HG03558 (cell line): Measurements from ENCODE around the gene PXMP4.
"Not testable (repeated sequence)": the region's sequence is repeated elsewhere in the genome, so short reads cannot be mapped to it uniquely, and the experiment has no call there.

ENCODE experiments used
- ATAC-seq: cut with Tn5 transposase; IDR thresholded peaks from one replicate; pipeline ENCODE4 v1.9.1; 2021; ENCODE audit warnings: moderate number of reproducible peaks; ENCODE audit not compliant: unreplicated experiment; ENCODE audit errors: extremely low read depth

The PXMP4 gene

DNA sequence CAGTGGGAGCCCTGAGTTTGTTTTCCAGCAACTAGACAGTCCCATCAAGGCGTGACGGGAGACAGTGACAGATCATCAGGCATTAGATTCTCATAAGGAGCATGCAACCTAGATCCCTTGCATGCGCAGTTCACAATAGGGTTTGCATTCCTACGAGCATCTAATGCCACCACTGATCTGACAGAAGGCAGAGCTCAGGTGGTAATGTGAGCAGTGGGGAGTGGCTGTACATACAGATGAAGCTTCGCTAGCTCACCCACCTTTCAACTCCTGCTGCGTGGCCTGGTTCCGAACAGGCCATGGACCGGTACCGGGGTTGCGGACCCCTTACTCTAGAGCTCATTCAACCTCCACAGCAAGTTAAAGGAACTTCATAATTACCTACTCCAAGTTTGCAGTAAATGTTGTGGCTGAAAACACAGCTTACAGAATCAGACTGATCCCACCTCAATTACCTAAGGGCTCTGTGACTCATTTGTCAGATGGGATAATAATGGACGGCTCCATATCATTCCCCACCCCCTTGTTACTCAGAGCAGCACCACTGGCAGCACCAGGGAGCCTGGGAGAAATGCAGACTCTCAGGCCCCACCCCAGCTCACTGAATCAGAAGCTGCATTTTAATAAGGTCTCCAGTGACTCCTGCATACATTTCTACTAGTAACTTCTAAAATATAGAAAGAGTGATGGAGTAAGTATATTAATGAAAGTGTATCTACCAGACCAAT, 15.7 kb downstream of the PXMP4 start:
- no peak for ATAC-seq

DNA sequence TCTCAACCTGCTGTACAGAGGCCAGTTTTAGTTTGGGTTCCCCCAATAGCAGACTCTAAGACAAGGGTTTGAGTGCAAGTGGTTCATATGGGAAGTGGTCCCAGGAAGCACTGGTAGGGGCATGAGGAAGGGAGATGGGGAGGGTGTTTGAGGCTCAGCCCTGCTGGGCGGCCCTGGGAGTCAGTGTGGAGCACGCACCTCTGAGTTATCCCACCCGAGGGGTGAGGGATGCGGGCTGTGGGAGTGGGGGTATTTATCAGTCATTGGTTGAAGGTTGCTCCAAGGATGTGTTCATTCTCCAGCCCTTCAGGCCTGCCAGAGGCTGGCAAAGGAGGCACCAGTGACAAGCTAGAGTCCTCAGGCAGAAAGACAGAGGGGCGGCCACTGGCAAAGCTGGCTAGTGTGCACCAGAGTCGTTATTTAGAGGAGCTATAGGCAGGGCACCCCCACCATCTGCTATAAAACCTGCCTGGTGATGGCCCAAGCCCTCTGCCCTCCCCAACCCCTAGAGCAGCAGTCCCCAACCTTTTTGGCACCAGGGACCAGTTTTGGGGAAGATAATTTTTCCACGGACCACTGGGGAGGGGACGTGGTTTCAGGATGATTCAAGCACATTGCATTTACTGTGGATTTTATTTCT, 16.5 kb downstream of the PXMP4 start:
- no peak for ATAC-seq

DNA sequence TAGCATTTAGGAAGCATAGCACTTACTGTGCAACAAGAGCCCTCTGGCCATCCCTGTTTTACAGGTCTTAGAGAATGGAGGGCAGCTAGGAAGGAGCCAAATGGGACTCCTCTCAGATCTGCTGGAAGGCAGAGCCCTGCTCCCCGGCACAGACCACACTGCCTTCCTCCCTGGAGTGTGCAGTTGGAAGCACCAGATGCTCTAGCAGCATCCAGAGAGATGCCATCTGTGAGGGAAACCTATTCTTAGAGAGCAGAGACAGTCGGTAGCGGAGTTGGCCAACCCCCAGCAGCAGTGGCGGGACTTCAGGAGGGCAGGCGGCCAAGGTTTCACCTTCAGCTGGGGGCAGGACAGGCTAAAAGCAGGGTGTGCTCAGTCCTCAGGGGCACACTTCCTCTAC, 17.2 kb downstream of the PXMP4 start:
- ATAC-seq = no peak

DNA sequence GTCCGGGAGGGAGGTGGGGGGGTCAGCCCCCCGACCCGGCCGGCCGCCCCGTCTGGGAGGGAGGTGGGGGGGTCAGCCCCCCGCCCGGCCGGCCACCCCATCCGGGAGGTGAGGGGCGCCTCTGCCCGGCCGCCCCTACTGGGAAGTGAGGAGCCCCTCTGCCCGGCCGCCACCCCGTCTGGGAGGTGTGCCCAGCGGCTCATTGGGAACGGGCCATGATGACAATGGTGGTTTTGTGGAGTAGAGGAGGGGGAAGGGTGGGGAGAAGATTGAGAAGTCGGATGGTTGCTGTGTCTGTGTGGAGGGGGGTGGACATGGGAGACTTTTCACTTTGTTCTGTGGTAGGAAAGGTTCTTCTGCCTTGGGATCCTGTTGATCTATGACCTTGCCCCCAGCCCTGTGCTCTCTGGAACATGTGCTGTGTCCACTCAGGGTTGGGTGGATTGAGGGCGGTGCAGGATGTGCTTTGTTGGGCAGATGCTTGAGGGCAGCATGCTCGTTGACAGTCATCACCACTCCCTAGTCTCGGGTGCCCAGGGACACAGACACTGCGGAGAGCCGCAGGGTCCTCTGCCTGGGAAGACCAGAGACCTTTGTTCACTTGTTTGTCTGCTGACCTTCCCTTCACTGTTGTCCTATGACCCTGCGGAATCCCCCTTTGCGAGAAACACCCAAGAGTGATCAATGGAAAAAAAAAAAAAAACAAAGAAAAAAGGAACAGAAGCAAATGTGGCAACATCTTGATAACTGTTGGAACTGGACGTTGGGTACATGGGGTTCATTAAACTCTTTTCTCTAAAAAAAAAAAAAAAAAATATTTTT, 18.3 kb downstream of the PXMP4 start:
- ATAC-seq = no peak

DNA sequence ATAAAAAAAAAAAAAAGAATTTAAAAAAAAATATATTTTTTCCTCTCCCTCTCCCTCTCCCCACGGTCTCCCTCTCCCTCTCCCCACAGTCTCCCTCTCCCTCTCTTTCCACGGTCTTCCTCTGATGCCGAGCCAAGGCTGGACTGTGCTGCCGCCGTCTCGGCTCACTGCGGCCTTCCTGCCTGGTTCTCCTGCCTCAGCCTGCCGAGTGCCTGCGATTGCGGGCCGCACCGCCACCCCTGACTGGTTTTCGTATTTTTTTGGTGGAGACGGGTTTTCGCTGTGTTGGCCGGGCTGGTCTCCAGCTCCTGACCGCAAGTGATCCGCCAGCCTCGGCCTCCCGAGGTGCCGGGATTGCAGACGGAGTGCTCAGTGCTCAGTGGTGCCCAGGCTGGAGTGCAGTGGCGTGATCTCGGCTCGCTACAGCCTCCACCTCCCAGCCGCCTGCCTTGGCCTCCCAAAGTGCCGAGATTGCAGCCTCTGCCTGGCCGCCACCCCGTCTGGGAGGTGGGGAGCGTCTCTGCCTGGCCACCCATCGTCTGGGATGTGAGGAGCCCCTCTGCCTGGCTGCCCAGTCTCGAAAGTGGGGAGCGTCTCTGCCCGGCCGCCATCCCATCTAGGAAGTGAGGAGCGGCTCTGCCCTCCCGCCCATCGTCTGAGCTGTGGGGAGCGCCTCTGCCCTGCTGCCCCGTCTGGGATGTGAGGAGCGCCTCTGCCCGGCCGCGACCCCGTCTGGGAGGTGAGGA, 19.2 kb downstream of the PXMP4 start:
- not testable (repeated sequence) for ATAC-seq

DNA sequence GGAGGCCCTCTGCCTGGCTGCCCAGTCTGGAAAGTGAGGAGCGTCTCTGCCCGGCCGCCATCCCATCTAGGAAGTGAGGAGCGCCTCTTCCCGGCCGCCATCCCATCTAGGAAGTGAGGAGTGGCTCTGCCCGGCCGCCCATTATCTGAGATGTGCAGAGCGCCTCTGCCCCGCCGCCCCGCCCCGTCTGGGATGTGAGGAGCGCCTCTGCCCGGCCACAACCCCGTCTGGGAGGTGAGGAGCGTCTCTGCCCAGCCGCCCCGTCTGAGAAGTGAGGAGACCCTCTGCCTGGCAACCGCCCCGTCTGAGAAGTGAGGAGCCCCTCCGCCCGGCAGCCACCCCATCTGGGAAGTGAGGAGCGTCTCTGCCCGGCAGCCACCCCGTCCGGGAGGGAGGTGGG, 21.1 kb downstream of the PXMP4 start:
- not testable (repeated sequence) for ATAC-seq

DNA sequence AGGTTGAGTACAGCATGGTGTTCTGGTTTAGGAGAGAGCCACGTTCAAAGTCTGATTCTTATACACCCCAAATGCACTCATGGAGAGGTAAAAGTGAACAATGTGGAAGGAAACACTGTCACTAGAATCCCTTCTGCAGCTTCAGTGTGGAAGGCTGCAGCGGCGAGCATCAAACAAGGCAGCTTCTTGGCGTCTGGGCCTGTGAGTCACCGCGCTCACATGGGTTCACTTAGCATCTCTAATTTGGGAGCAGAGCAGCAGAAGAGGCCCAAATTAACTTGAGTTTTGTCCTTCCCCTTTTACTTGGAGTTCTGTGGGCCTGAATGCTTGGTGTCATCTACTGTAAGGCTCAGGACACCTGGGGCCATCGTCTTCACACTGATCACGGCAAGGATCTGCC, 23.0 kb downstream of the PXMP4 start:
- no peak for ATAC-seq

DNA sequence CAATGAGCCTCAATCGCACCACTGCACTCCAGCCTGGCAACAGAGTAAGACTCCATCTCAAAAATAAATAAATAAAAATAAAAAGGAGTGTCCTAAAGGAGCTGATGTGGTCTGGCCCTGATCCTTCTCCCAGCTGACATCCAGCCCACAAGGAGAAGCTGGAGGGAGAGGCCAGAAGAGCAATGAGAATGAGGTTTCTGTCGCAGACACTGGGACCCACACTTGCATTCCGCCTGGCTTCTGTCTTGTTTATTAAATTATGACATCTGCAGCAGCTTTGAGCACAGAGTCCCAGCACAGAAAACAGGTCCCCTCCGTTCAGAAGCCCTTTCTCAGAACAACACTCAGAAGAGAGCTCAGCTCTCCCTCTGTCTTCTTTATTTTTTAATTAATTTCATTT, 23.7 kb downstream of the PXMP4 start:
- ATAC-seq = no peak

DNA sequence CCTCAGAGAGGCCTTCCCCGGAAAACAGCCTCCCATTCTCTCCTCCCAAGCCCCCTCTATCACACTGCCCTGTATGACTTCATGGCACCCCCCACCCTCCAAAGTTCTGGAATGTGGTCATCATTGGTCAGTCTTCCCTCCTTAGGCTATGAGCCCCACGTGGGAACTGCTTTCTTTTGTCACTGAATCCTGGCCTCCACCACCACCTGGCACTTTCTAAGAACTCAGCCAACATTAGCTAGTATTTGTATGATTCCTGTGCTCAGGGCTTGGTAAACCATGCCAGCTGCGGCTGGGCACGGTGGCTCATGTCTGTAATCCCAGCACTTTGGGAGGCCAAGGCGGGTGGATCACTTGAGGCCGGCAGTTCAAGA, 25.5 kb downstream of the PXMP4 start:
- ATAC-seq = no peak

DNA sequence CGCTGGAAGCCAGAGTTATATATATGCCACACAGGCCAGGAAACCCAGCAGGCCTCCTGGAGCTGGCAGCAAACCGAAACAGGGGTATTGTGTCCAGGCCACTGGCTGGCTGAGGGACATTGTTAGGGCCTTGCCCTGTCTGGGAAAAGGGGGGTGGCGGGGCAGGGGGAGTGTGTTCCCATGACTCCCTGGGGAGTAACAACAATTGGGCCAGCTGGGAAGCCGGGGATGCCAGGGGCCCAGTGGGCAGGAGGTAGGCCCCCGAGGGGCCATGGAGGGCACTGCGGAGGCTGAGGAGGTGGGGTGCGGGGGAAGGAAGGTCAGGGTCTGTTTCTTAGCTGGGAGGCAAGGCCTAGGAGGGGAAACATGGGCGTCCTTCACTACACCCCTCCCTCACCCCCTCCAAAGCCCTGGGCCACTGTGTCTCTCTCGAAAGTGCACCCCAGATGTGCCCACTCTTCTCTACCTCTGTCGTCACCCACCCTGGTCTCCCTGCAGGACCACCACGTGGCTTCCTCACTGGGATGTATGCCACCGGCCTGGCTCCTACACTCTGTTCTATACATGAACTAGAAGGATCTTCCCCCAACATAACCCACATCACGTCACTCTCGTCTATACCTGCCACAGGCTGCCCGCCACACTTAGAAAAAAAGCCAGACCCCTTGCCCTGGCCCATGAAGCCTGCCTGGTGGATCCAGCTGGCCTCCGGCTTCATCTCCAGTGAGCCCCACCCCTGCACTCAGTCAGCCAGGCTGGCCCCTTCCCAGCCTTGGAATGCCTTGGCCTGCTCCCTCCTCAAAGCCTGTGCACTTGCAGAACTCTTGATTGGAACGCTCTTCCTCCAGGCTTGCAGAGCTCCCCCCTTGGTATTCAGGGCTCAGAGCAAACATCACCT, 26.1 kb downstream of the PXMP4 start:
- ATAC-seq = no peak

DNA sequence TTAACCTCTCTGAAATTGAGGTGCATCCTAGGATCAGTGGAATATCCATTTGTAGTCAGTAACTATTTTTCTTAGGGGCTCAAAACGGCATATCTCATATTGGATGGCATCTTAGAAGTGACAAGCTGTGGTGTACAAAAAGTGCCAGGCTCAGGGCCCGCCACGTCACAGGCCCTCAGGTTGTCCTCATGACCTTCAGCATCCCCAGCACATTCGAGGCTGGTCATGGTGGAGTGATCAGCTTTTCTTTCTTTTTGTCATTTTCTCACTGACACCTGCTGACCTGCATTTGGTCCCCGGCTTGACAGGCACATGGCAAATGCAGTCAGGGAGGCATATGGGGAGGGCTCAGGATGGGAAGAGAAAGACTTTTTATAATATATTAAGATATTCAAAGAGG, 26.8 kb downstream of the PXMP4 start:
- no peak for ATAC-seq

DNA sequence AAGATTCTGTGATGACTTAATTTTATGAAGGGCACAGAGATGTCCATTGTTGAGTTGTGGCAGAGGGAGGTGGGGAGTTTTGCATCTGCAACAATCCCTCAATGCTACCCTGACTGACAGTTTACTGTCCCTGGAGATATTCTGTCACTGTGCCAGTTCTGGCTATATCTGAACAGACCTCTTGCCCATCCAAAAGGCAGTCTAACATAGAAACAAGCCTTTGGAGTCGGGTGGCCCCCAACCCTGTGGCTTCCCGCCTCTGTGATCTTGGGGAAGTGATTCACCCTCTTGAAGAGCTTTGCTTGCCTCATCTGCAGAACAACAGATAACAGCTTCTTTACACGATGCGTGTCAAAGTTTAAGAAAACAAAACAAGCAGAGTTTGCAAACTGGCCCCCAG, 30.1 kb downstream of the PXMP4 start:
- ATAC-seq = no peak

DNA sequence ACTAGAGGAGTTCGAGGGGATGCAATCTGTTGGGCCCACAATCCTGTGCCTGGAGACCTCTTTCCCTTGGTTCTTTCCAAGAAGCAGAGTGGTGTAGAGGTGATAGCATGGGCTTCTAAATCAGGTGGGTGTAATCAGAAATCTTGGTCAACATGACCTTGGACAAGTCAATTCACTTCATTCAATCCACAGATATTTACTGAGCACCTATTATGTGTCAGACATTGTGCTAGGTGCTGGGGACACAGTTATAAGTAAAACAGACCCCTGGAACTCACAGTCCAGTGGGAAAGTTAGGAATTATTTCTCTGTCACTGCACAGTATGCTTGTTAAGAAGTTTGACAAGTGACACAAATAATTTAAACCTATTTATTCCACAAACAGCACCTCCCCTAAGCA, 30.6 kb downstream of the PXMP4 start:
- ATAC-seq = no peak

DNA sequence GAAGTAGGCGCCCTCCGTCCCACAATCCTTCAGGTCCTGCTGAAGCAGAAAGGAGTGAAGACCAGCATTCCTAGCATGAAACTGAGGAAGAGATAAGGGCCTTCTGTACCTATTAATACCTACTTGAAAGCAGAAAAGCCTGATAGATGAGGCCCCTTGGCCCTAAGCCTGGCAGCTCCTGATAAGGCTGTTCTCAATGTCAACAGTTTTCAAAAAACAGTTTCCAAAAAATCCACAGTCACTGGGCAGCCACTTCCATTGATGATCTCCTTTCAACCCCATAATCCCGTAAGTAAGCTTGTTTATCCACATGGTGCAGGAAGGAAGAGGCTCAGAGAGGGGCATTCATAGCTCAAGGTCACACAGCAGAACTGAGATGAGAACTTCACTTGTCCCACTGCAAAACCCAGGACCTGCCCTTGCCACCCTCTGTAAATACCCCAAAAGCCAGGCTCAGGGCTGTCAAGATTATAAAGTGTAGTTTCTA, 31.1 kb downstream of the PXMP4 start:
- ATAC-seq = no peak

DNA sequence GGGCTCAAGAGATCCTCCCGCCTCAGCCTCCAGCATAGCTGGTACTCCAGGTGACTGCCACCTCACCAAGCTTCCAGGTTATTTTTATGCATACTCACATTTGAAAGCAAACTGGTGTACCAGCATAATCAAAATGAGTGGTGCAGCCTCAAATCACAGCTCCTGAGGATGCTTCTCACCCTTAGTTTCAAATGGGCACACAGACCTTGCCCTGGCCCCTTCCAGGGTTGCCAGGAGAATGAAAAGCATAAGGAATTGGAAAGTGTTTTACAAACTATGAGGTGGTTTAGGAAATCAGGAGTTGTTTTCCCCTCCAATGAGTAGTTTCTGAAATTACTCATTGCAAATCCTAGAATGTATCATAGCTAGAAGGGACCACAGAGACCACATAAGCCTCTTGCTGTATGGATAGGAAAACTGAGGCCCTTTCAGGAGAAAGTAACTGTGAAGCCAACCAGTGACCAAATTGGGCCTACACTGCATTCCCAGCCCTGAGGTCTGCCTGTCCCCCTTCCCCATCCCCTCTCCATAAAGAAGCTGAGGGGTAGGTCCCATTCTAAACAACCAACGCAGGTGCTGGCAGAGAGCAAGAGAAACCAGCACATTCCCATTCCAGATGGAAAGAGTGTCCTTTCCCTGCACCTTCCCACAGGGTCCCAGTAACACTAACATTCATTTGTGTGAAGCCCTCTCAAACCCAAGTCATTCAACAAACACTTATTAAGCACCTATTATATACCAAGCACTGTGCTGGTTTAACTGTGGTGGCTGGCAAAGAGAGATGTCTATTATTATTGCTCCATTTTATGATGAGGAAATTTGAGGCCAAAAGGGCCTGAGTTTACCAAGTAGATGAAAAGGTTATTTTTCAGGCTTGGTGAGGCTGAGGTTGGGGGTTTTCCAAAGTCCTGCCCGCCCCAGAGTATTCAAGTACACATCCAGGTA, 31.8 kb downstream of the PXMP4 start:
- ATAC-seq = no peak

DNA sequence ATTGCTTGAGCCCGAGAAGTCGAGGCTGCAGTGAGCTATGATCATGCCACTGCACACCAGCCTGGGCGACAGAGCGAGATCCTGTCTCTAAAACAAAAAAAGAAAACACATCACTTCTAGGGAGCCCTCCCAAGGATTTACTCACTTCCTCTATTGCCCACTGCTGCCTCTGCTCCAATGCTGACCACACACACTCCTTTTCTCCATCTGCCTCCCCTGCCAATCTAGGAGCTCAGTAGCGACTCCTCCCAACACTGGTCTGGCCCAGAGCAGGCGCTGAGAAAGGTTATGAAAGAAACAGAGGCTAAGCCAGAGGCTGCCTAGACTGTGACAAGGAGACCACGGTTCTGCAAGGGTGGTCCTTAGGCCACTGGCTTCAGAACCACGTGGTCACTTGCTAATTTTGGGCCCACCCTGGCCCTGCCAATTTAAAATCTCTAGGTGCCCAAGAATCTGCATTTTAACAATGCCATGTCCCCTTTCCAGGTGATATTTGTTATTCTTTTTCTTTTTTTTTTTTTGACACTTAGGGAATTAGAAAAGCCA, 32.7 kb downstream of the PXMP4 start:
- no peak for ATAC-seq

DNA sequence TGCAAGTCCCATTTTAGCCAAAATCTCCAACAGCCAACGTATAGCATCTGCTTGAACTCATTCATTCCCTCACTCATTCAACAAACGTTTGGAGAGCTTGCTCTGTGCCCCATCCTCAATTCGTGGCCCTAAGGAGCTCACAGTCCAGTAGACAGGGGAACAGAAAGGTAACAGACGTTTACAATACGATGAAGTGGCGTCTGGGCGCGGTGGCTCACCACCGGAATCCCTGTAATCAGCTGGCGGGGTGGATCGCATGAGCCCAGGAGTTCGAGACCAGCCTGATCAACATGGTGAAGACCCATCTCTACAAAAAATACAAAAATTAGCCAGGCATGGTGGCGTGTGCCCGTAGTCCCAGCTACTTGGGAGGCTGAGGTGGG, 33.1 kb downstream of the PXMP4 start:
- ATAC-seq = no peak
